ENCODE data around the gene TNFRSF4.

Gene TNFRSF4

GRCh38 chr1:1240348-1240732 is 26.4 kb upstream of the TNFRSF4 start:
- no peak for TF ChIP-seq CTCF (IDR thresholded peaks at IDR 0.05; ENCODE audit: borderline replicate concordance, extremely low read depth, low read length, poor library complexity, severe bottlenecking)
- no peak for TF ChIP-seq EZH2 (IDR thresholded peaks at IDR 0.05; ENCODE audit: borderline replicate concordance, low read depth, low read length, severe bottlenecking)
- H3K9me3 ChIP-seq (ENCODE audit: insufficient read depth, low read length, severe bottlenecking) = no peaks in the 10 kb centered on the region
- no peak overlapping the region for H2AFZ ChIP-seq (ENCODE audit: low read depth, low read length)
- no peak overlapping the region for H3K27ac ChIP-seq (ENCODE audit: low read length)
- ATAC-seq (ENCODE audit: insufficient read depth, low read depth) (no peak), DNase-seq (no peak)
- no peak overlapping the region for H3K4me2 ChIP-seq (ENCODE audit: insufficient read depth, low read length)
- H3K79me2 ChIP-seq (ENCODE audit: insufficient read depth, low read length) = no peaks in the 10 kb centered on the region
- H4K20me1 ChIP-seq (ENCODE audit: insufficient read depth, low read length) = peaks cover 21% of the 10 kb centered on the region
- H3K36me3 ChIP-seq (ENCODE audit: insufficient read depth, low read length) = 0 out of 2 replicates have a peak, but pooled peaks cover 1% of the 10 kb centered on the region
- no peak overlapping the region for H3K9ac ChIP-seq (ENCODE audit: low read depth, low read length)
- no peaks in the 10 kb centered on the region for H3K4me1 ChIP-seq (ENCODE audit: insufficient read depth, low read length)
- no peak overlapping the region for H3K4me3 ChIP-seq (ENCODE audit: low read depth in 1 of 2, low read length in 2 of 2)
- no peaks in the 10 kb centered on the region for H3K27me3 ChIP-seq (ENCODE audit: insufficient read depth, low read length, poor library complexity)

- Histone ChIP-seq H3K79me2 (ENCODE audit: insufficient read depth, low read length) (peaks cover 3% of the 10 kb centered on the region; the same call in 1 of the 2 replicates), H2AFZ (ENCODE audit: low read depth, low read length) (no peak overlapping the region), H3K4me1 (ENCODE audit: insufficient read depth, low read length) (no peaks in the 10 kb centered on the region), H4K20me1 (ENCODE audit: insufficient read depth, low read length) (peaks cover 26% of the 10 kb centered on the region), H3K9ac (ENCODE audit: low read depth, low read length) (no peak overlapping the region), H3K4me3 (ENCODE audit: low read depth in 1 of 2, low read length in 2 of 2) (no peak overlapping the region), H3K36me3 (ENCODE audit: insufficient read depth, low read length) (peaks cover 6% of the 10 kb centered on the region; the same call in 1 of the 2 replicates), H3K27me3 (ENCODE audit: insufficient read depth, low read length, poor library complexity) (no peaks in the 10 kb centered on the region), H3K4me2 (ENCODE audit: insufficient read depth, low read length) (no peak overlapping the region), H3K9me3 (ENCODE audit: insufficient read depth, low read length, severe bottlenecking) (no peaks in the 10 kb centered on the region), H3K27ac (ENCODE audit: low read length) (no peak overlapping the region)
- ATAC-seq (ENCODE audit: insufficient read depth, low read depth) = no peak
- no peak for TF ChIP-seq EZH2 (IDR thresholded peaks at IDR 0.05; ENCODE audit: borderline replicate concordance, low read depth, low read length, severe bottlenecking)
- TF ChIP-seq CTCF (IDR thresholded peaks at IDR 0.05; ENCODE audit: borderline replicate concordance, extremely low read depth, low read length, poor library complexity, severe bottlenecking) = no peak
- no peak for DNase-seq
These were observed 25.8 kb upstream of the TNFRSF4 start for GRCh38 chr1:1239614-1240347.

GRCh38 chr1:1239227-1239613 is 25.3 kb upstream of the TNFRSF4 start:
- H3K9me3 ChIP-seq (ENCODE audit: insufficient read depth, low read length, severe bottlenecking) = no peaks in the 10 kb centered on the region
- peaks cover 11% of the 10 kb centered on the region for H3K36me3 ChIP-seq (ENCODE audit: insufficient read depth, low read length)
- H3K9ac ChIP-seq (ENCODE audit: low read depth, low read length) = no peak overlapping the region
- no peak overlapping the region for H3K4me3 ChIP-seq (ENCODE audit: low read depth in 1 of 2, low read length in 2 of 2)
- DNase-seq (no peak), ATAC-seq (ENCODE audit: insufficient read depth, low read depth) (no peak)
- no peak for TF ChIP-seq CTCF (IDR thresholded peaks at IDR 0.05; ENCODE audit: borderline replicate concordance, extremely low read depth, low read length, poor library complexity, severe bottlenecking)
- no peak for TF ChIP-seq EZH2 (IDR thresholded peaks at IDR 0.05; ENCODE audit: borderline replicate concordance, low read depth, low read length, severe bottlenecking)
- peaks cover 32% of the 10 kb centered on the region for H4K20me1 ChIP-seq (ENCODE audit: insufficient read depth, low read length)
- no peak overlapping the region for H2AFZ ChIP-seq (ENCODE audit: low read depth, low read length)
- H3K27me3 ChIP-seq (ENCODE audit: insufficient read depth, low read length, poor library complexity) = no peaks in the 10 kb centered on the region
- H3K27ac ChIP-seq (ENCODE audit: low read length) = no peak overlapping the region
- no peak overlapping the region for H3K4me2 ChIP-seq (ENCODE audit: insufficient read depth, low read length)
- H3K4me1 ChIP-seq (ENCODE audit: insufficient read depth, low read length) = peaks cover 4% of the 10 kb centered on the region; the same call in 1 of the 2 replicates
- H3K79me2 ChIP-seq (ENCODE audit: insufficient read depth, low read length) = peaks cover 8% of the 10 kb centered on the region

Data from DND-41 (cell line).